DOHH2 (cell line): ENCODE data around the gene ZNF697.
"Not testable (repeated sequence)": the region's sequence is repeated elsewhere in the genome, so short reads cannot be mapped to it uniquely, and the experiment has no call there.

Experiments used
- EZH2phosphoT487 ChIP-seq: fragments of 200-600 bp; sonication (generic); IDR thresholded peaks from 2 replicates; pipeline ENCODE4 v1.6.1; 2017; ENCODE audit warnings: borderline replicate concordance, mild to moderate bottlenecking, antibody characterized with exemption, low read length, moderate library complexity, mixed read lengths
- TF ChIP-seq, protein P1 (sequence below): fragments of 200-600 bp; sonication (generic); IDR thresholded peaks from one replicate; pipeline ENCODE4 v1.5.1; 2014; ENCODE audit warnings: antibody characterized with exemption, mild to moderate bottlenecking, low read depth, low read length; ENCODE audit not compliant: poor library complexity, severe bottlenecking

DNA sequence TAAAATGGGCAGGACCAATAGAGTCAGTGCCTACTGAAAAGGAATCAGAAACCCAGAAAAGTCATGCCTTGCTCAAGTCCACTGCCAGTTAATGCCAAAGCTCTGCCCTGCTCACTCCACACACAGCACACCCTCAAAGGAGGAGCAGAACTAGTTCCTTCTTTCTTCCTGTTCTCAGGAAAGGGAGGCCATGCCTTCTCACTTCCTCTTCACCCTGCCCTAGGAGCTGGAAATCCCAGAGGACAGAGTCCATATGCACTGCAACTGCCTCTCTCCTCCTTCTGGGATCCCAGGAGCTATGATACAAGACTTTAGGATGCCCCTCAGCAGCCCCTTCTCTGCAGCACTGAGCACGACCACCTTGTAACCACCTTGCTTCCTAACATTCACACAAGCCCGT is 62.3 kb downstream of the ZNF697 start:
- TF ChIP-seq, protein P1, sequence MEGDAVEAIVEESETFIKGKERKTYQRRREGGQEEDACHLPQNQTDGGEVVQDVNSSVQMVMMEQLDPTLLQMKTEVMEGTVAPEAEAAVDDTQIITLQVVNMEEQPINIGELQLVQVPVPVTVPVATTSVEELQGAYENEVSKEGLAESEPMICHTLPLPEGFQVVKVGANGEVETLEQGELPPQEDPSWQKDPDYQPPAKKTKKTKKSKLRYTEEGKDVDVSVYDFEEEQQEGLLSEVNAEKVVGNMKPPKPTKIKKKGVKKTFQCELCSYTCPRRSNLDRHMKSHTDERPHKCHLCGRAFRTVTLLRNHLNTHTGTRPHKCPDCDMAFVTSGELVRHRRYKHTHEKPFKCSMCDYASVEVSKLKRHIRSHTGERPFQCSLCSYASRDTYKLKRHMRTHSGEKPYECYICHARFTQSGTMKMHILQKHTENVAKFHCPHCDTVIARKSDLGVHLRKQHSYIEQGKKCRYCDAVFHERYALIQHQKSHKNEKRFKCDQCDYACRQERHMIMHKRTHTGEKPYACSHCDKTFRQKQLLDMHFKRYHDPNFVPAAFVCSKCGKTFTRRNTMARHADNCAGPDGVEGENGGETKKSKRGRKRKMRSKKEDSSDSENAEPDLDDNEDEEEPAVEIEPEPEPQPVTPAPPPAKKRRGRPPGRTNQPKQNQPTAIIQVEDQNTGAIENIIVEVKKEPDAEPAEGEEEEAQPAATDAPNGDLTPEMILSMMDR: not testable (repeated sequence)
- not testable (repeated sequence) for TF ChIP-seq EZH2phosphoT487
